GM21515 (cell line): Measurements from ENCODE around the gene OSBPL8.
"Not testable (repeated sequence)": the region's sequence is repeated elsewhere in the genome, so short reads cannot be mapped to it uniquely, and the experiment has no call there.

Source experiments
- ATAC-seq: cut with Tn5 transposase; IDR thresholded peaks from one replicate; pipeline ENCODE4 v1.9.1; 2021; ENCODE audit not compliant: unreplicated experiment

Gene OSBPL8

GRCh38 chr12:76368230-76368629 is 191.3 kb downstream of the OSBPL8 start:
- no peak for ATAC-seq

GRCh38 chr12:76366163-76366562 is 193.4 kb downstream of the OSBPL8 start:
- ATAC-seq, result no peak

GRCh38 chr12:76364131-76364530 is 195.4 kb downstream of the OSBPL8 start:
- not testable (repeated sequence) for ATAC-seq

- no peak for ATAC-seq
These were observed 199.3 kb downstream of the OSBPL8 start for GRCh38 chr12:76360316-76360715.

GRCh38 chr12:76356071-76356470 is 203.5 kb downstream of the OSBPL8 start:
- no peak for ATAC-seq

GRCh38 chr12:76348079-76348901 is 211.3 kb downstream of the OSBPL8 start, which contains the start of gene BBS10:
BBS10 (minus strand) TSS chr12:76348415; CDS start chr12:76348358, 57 bp downstream.
- ATAC-seq, result peak; percentile 97

GRCh38 chr12:76346798-76347420 is 212.7 kb downstream of the OSBPL8 start:
- ATAC-seq, result no peak

- no peak for ATAC-seq
These were observed 213.3 kb downstream of the OSBPL8 start for GRCh38 chr12:76346236-76346635.

- no peak for ATAC-seq
These were observed 214.0 kb downstream of the OSBPL8 start for GRCh38 chr12:76345569-76345968.

- no peak for ATAC-seq
These were observed 218.0 kb downstream of the OSBPL8 start for GRCh38 chr12:76341436-76342030.

GRCh38 chr12:76340680-76341435 is 218.7 kb downstream of the OSBPL8 start:
- ATAC-seq, result no peak

- no peak for ATAC-seq
These were observed 222.0 kb downstream of the OSBPL8 start for GRCh38 chr12:76337583-76337982.

- ATAC-seq, result no peak
These were observed 227.0 kb downstream of the OSBPL8 start for GRCh38 chr12:76332606-76333005.

GRCh38 chr12:76329606-76330005 is 230.0 kb downstream of the OSBPL8 start:
- no peak for ATAC-seq

- no peak for ATAC-seq
These were observed 230.4 kb downstream of the OSBPL8 start for GRCh38 chr12:76329159-76329558.

- ATAC-seq, result not testable (repeated sequence)
These were observed 239.8 kb downstream of the OSBPL8 start for GRCh38 chr12:76319595-76320319.

- ATAC-seq, result no peak
These were observed 240.6 kb downstream of the OSBPL8 start for GRCh38 chr12:76318773-76319594.

GRCh38 chr12:76317976-76318375 is 241.6 kb downstream of the OSBPL8 start:
- no peak for ATAC-seq

- ATAC-seq, result no peak
These were observed 243.1 kb downstream of the OSBPL8 start for GRCh38 chr12:76316468-76316867.

GRCh38 chr12:76313299-76313698 is 246.3 kb downstream of the OSBPL8 start:
- no peak for ATAC-seq
